IPS-NIHi7 (cell line): ENCODE data around the gene CDK10.
"Not testable (repeated sequence)": the region's sequence is repeated elsewhere in the genome, so short reads cannot be mapped to it uniquely, and the experiment has no call there.

Experiments used
- DNase-seq: peaks from one replicate; pipeline ENCODE4 v3.0.0; 2012; ENCODE audit warnings: mixed read lengths; ENCODE audit errors: extremely low spot score

The CDK10 gene

DNA sequence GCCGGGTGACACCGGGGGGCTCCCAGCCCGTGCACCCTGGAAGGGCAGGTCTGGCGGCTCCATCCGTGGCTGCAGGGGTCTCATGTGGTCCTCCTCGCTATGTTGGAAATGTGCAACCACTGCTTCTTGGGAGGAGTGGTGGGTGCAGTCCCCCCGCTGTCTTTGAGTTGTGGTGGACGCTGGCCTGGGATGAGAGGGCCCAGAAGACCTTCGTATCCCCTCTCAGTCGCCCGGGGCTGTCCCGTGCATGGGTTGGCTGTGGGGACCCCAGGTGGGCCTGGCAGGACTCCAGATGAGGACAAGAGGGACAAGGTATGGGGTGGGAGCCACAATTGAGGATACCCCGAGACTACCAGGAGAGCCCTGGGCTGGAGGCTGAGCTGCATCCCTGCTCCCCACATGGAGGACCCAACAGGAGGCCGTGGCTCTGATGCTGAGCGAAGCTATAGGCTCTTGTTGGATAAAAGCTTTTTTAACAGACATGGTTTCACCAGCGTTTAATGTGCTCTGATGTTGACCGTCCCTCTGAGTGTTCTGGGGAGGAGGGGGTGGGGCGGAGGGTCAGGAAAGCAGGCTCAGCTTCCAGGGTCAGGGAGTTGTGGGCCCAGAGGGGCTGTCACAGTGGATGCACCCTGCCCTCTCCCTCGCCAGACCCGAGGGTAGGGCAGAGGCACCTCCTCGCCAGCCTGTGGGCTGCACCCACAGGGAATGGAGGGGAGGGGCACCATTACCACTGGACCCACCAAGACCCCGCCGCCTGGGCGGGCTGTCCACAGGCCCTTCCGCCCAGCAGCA lies 9.6 kb downstream of the CDK10 start:
- no peak for DNase-seq

GRCh38 chr16:89696670-89697128 lies 10.2 kb downstream of the CDK10 start:
- no peak for DNase-seq

GRCh38 chr16:89697161-89697615 lies 10.7 kb downstream of the CDK10 start:
- DNase-seq: no peak

DNA sequence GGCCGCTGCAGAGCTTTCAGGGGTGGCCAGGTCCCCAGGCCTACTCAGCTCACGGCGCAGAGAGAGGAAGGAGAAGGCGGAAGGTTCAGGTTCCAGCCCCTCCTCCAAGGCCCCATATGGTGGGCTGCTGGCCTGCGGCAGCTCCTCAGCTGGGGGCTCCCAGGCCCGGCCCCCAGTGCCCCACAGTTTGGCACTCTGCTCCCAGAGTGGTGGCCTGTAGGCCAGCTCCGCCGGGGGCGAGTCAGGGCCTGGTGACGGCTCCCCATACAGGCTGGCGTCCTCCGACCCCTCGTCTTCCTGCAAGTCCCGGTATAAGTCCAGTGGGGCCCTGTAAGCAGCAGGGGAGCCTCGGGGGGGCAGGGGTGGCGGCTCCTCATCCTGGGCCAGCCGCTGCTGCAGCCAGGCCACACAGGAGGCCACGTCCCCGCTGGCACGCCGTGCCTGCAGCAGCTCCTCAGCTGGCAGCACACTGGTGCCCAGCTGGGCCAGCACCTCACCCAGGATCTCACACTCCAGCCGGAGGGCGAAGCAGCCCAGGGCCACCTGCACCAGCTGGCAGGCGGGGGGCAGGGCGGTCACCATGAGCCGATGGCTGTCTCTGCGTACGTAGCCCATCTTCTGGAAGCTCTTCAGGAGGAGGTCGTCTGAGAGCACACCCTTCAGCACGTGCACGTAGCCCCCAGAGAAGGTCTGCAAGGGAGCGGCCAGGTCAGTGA lies 11.3 kb downstream of the CDK10 start:
- DNase-seq: no peak

- DNase-seq: not testable (repeated sequence)
Observed at GRCh38 chr16:89698717-89699116, 12.2 kb downstream of the CDK10 start.

DNA sequence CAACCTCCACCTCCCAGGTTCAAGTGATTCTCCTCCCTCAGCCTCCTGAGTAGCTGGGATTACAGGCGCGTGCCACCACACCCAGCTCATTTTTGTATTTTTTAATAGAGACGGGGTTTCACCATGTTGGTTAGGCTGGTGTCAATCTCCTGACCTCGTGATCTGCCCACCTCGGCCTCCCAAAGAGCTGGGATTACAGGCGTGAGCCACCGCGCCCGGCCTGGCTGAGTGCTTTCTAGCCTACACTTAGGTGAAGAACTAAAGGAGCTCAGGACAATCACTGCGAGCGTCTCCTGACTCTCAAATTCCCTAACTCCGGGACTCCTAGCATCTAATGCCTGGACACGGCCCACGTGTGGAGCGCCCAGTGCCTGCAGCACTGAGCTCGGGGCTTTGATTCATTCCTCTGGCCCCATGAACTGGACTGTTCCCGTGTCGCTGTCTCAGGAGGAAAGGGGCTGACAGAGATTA lies 13.2 kb downstream of the CDK10 start:
- DNase-seq: not testable (repeated sequence)

DNA sequence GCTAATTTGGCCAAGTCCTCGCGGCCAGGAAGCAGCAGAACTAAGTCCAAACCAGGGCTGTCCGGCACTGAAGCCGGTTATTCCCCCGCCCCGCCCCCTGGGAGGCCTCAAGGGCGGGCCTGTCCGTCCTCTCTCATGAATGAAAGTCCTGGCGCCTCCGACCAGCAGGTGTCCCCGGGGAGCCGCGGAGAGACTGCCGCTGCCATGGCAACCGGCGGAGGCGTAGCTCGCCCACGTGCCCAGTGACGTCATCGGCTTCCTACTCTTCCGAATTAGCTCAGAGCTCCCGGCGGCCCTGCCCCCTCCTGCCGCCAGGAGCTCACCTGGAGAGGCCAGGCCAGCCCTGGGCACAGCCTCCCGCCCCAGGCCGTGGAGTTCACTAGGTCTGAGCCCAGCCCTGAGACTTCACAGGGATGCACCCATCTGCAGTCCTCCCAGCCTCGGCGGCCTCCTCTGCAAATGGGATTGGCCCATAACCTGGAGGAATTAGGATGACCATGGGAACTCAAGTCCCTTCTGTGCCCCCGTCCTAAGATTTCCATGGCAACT lies 13.7 kb downstream of the CDK10 start:
- peak; percentile 97 for DNase-seq

- DNase-seq: peak; percentile 60
Observed at GRCh38 chr16:89700649-89701424, 14.3 kb downstream of the CDK10 start.

GRCh38 chr16:89701425-89702406 lies 15.2 kb downstream of the CDK10 start, which contains the start of gene SPATA2L:
SPATA2L (minus strand) TSS chr16:89701705; CDS start chr16:89701232, 473 bp downstream.
- peak; percentile 96 for DNase-seq

- DNase-seq: no peak
Observed at GRCh38 chr16:89704281-89704680, 17.8 kb downstream of the CDK10 start.

- no peak for DNase-seq
Observed at GRCh38 chr16:89705006-89705405, 18.5 kb downstream of the CDK10 start.

DNA sequence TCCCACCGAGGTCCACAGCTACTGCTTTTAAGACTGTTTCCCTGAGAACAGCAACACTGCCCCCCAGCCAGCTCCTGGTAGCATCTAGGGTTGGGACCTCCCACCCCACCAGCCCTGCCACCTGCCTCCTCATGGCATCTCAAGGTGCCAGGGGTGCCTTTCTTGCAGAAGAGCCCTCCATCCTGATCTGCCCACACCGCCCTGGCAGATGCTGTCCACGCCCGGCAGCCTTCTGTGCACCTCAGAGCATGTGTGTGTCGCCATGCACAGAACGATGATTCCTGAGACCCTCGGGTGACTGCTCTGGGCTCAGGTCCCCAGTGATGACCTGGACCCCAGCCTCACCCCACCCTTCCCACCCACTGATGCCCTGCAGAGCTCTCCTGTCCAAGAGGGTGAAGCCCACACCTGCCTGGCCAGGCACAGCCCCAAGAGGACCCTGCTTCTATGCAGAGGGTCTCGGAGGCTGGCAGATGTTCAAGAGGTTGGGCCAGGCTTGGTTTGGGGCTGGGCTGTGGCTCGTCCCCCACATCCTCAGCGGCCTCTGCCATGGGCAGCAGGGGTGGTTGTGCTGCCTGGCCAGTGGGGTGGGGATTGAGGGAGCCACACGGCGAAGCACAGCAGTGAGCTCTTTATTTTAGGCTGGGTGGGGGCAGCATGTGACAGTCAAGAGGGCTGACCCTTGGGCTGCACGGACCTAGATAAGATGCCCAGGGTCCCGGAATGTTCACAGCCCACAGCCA lies 20.2 kb downstream of the CDK10 start:
- no peak for DNase-seq

- no peak for DNase-seq
Observed at GRCh38 chr16:89707695-89708094, 21.2 kb downstream of the CDK10 start.

- no peak for DNase-seq
Observed at GRCh38 chr16:89708481-89708931, 22.0 kb downstream of the CDK10 start.

DNA sequence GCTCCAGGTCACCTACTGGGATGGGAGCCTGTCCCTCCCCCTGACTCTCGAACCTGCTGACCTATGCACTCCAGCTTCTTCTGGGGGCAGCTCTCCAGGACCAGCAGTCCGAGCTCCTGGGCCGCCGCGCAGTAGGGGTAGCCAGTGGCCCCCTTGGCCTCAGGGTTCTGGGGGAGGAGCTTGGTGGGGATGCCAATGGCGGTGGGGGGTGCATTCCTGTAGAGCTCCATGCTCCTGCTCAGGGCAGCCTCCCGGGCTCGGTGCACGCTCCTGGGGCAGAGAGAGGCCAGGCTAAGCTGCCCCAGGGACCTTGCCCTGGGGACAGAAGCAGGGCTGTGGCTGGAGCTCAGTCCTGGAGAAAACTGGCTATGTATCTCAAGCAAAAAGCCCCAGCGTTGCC lies 22.7 kb downstream of the CDK10 start:
- DNase-seq: peak; percentile 43

- no peak for DNase-seq
Observed at GRCh38 chr16:89709716-89710432, 23.4 kb downstream of the CDK10 start.

DNA sequence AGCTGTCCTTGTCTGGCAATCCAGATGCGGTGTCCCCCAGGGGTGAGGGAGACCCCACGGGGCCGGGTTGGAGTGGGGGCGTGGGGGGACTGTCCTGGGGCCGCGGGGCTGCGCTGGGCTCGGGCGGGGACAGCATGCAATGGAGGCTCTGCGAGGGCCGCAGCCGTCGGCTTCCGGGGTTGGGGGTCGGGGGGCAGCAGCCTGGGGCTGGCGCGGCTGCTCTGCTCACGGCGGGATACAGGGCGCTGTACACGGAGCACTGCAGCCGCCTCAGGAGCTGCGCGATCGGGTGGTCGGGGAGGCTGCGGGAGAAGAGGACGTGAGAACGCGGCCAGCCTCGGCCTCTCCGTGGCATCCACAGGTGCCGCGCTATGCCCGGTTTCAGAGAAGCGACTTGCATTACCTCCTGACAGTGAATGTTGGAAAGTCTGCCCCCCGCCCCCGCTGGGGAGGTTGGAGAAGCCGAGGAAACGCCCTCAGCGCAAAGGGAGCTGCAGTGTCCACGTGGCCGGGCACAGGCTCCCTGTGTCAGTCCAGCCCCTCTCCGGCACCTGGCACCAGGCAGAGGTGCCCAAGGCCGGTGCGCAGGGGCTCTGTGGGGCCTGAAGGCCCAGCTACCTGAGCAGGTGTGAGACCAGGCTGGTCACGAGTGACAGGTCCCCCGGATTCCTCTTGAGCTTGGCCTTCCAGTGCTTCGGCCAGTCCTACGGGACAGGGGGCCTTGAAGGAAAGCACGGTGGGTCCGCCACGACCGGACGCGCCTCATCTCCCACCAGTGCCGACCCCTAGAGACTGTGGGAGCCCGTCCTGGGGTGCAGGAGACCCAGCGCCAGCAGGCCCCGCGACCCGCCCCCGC lies 24.4 kb downstream of the CDK10 start:
- no peak for DNase-seq
